Loucy (cell line): ENCODE results near the gene GALNT5.

Source experiments
- EZH2phosphoT487 ChIP-seq: fragments of 200-600 bp; IDR thresholded peaks from 2 replicates; pipeline ENCODE4 v1.6.1; 2018; ENCODE audit warnings: antibody characterized with exemption, mild to moderate bottlenecking, moderate library complexity, borderline replicate concordance
- TF ChIP-seq, protein P1 (sequence below): fragments of 200-600 bp; sonication (generic); conservative IDR thresholded peaks from 2 replicates; pipeline ENCODE4 v1.5.1; 2014; ENCODE audit warnings: mild to moderate bottlenecking, antibody characterized with exemption, low read length

DNA sequence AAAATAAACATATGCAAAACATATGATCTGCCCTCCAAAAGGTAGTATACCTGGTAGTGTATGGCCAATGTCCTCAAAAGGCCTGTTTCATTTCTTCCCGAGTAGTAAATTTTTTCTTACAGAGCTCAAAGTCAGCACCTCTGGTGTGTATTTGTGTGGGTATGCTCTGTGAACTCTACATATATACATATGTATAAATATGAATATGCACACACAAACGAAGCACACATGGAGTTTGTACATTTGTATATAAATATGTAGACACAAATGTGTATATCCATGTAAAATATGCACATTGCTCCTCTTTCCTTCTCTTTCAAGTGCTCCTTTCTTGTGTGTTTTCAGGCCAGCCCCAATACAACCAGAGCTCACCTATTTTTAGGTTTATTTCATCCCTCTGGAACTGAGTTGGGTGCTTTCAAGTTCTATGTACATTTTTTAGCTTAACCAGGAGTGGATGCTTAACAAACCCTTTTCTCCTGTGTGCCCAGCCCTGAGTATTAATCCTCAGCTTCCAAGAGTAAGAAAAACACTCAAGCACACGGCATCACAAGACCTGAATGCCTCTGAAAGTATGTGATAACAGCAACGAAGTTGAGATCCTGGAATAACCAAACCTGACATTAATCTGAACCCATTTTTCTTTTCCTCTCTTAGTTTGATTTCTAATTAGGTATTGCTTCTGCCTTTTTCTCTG is 12.2 kb upstream of the GALNT5 start:
- TF ChIP-seq, protein P1, sequence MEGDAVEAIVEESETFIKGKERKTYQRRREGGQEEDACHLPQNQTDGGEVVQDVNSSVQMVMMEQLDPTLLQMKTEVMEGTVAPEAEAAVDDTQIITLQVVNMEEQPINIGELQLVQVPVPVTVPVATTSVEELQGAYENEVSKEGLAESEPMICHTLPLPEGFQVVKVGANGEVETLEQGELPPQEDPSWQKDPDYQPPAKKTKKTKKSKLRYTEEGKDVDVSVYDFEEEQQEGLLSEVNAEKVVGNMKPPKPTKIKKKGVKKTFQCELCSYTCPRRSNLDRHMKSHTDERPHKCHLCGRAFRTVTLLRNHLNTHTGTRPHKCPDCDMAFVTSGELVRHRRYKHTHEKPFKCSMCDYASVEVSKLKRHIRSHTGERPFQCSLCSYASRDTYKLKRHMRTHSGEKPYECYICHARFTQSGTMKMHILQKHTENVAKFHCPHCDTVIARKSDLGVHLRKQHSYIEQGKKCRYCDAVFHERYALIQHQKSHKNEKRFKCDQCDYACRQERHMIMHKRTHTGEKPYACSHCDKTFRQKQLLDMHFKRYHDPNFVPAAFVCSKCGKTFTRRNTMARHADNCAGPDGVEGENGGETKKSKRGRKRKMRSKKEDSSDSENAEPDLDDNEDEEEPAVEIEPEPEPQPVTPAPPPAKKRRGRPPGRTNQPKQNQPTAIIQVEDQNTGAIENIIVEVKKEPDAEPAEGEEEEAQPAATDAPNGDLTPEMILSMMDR = no peak
- TF ChIP-seq EZH2phosphoT487 = no peak
